Measurements from ENCODE around the gene CLEC17A. TPM values are rescaled to one million over a fixed set of nuclear protein-coding genes. Genes with fewer than 3 reads are reported as not detected.
"Not testable (repeated sequence)": the region's sequence is repeated elsewhere in the genome, so short reads cannot be mapped to it uniquely, and the experiment has no call there.

CLEC17A gene
- total and polyA plus RNA-seq, 2 donors (not counting 1 experiment from before 2014, with no cell fraction given), result 121 to 163 TPM

DNA sequence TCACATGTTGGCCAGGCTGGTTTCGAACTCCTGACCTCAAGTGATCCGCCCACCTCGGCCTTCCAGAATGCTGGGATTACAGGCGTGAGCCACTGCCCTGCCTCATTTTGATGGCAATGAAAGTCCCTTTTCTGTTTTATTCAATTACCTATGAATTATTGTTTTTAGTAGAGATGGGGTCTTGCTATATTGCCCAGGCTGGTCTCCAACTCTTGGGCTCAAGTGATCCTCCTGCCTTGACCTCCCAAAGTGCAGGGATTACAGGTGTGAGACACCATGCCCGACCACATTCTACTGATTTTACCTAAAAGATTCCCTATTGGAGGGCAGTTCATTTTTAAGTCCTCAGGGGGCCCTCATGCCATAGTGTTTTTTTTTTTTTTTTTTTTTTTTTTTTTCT, 40.9 kb upstream of the CLEC17A start:
- H3K27me3 Mint-ChIP-seq; H3K9ac ChIP-seq (ENCODE audit: low read length); intact Hi-C loops (cut with micrococcal nuclease); H3K27ac ChIP-seq (ENCODE audit: low read length in 2 of 2); H3K4me1 ChIP-seq (ENCODE audit: control insufficient read depth in 2 of 2, insufficient read depth in 2 of 2, low read length in 2 of 2); H3K4me2 ChIP-seq (replicated peaks; ENCODE audit: low read depth, low read length, poor library complexity, severe bottlenecking); H3K27me3 ChIP-seq (replicated peaks in 1 of 4; ENCODE audit: control extremely low read depth in 1 of 4, control insufficient read depth in 3 of 4, insufficient read depth in 4 of 4, low read length in 3 of 4); H3K4me3 ChIP-seq (ENCODE audit: control extremely low read depth in 1 of 5, extremely low read depth in 1 of 5, insufficient read depth in 1 of 5, low read depth in 2 of 5, low read length in 4 of 5); POLR2A ChIA-PET; DNase-seq; H3K27ac Mint-ChIP-seq; H3K9me3 Mint-ChIP-seq (ENCODE audit: insufficient read depth); H3K9me3 ChIP-seq (ENCODE audit: control extremely low read depth in 1 of 3, control insufficient read depth in 2 of 3, insufficient read depth in 1 of 3, low read length in 2 of 3); H3K36me3 ChIP-seq (replicated peaks in 1 of 2; ENCODE audit: control extremely low read depth in 1 of 2, control insufficient read depth in 1 of 2, extremely low read depth in 1 of 2, insufficient read depth in 2 of 2, low read length in 1 of 2); ATAC-seq (ENCODE audit: low read depth); H2AFZ ChIP-seq (ENCODE audit: insufficient read depth, low read depth, low read length, poor library complexity, severe bottlenecking); H3K4me3 Mint-ChIP-seq: not testable (repeated sequence)
- CTCF ChIA-PET, result interaction anchor here (1.2 kb wide), 1 partner anchor 9 kb away, joined by 4 read pairs; no protein-coding TSS in a partner anchor
- WGBS (ENCODE audit: insufficient coverage), result 87% methylated on average over 3 of the region's 5 CpGs
- peaks cover 38% of the 10 kb centered on the region for H4K20me1 ChIP-seq (ENCODE audit: control insufficient read depth, insufficient read depth, low read length, poor library complexity, severe bottlenecking)
- H3K79me2 ChIP-seq (ENCODE audit: control insufficient read depth, insufficient read depth, low read length), result peaks cover 82% of the 10 kb centered on the region
- peaks cover 28% of the 10 kb centered on the region for H3K4me1 Mint-ChIP-seq

DNA sequence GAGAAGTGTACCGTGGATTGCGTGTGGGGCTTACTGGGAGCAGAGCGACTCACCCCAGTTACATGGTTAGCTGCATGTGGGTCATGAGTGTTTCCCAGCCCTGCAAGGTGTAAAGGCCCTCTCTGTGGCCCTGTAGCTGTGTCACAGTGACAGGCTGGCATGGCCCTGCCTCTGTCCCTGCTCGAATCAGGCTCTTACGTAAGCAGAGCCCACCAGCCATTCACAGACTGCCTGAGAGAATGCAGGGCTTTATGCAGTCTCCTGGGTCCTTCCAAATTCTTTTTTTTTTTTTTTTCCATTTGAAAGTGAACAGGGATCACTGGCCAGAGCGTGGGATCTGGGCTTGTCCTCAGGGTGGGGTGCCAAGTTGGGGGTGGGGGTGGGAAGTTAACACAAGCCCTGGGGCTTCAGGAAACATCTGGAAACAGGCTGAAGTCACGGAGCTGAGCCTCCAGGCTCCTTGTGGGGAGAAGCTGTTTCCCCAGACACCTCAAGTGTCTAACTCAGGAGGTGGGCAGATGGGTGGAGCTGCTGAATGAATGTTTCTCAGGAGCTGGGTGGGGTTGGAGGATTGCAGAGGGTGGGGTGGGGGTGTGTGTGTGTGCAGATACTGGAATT, 40.1 kb upstream of the CLEC17A start:
- 38% methylated on average over 7 of the region's 7 CpGs for WGBS (ENCODE audit: insufficient coverage)
- no peaks in the 10 kb centered on the region for H3K9me3 ChIP-seq (ENCODE audit: control extremely low read depth in 1 of 3, control insufficient read depth in 2 of 3, insufficient read depth in 1 of 3, low read length in 2 of 3)
- H3K9ac ChIP-seq (ENCODE audit: low read length), result no peak overlapping the region
- H3K9me3 Mint-ChIP-seq (ENCODE audit: insufficient read depth), result no peaks in the 10 kb centered on the region
- H3K36me3 ChIP-seq (replicated peaks in 1 of 2; ENCODE audit: control extremely low read depth in 1 of 2, control insufficient read depth in 1 of 2, extremely low read depth in 1 of 2, insufficient read depth in 2 of 2, low read length in 1 of 2), result peaks cover 0 to 6% of the 10 kb centered on the region in 2 experiments
- peaks cover 0 to 5% of the 10 kb centered on the region in 2 donors for H3K4me1 ChIP-seq (ENCODE audit: control insufficient read depth in 2 of 2, insufficient read depth in 2 of 2, low read length in 2 of 2)
- no peak overlapping the region for H3K4me3 Mint-ChIP-seq
- no peak for ATAC-seq (ENCODE audit: low read depth)
- intact Hi-C loops (cut with micrococcal nuclease), result no loop called here
- H3K4me3 ChIP-seq (ENCODE audit: control extremely low read depth in 1 of 5, extremely low read depth in 1 of 5, insufficient read depth in 1 of 5, low read depth in 2 of 5, low read length in 4 of 5), result no peak overlapping the region
- H3K27me3 Mint-ChIP-seq, result no peaks in the 10 kb centered on the region
- H3K4me2 ChIP-seq (replicated peaks; ENCODE audit: low read depth, low read length, poor library complexity, severe bottlenecking), result no peak overlapping the region
- peaks cover 75% of the 10 kb centered on the region for H3K79me2 ChIP-seq (ENCODE audit: control insufficient read depth, insufficient read depth, low read length)
- no peak for DNase-seq
- no peaks in the 10 kb centered on the region for H3K27me3 ChIP-seq (replicated peaks in 1 of 4; ENCODE audit: control extremely low read depth in 1 of 4, control insufficient read depth in 3 of 4, insufficient read depth in 4 of 4, low read length in 3 of 4)
- H3K27ac Mint-ChIP-seq, result peak overlapping the region; percentile 20
- CTCF ChIA-PET, result interaction anchor here (1.2 to 3.7 kb wide), 2 partner anchors 8 to 13 kb away, joined by 4 to 16 read pairs; no protein-coding TSS in a partner anchor
- H4K20me1 ChIP-seq (ENCODE audit: control insufficient read depth, insufficient read depth, low read length, poor library complexity, severe bottlenecking), result peaks cover 34% of the 10 kb centered on the region
- TF ChIP-seq EZH2 (IDR thresholded peaks at IDR 0.05; ENCODE audit: borderline replicate concordance, insufficient read depth, low read depth, low read length, poor library complexity, severe bottlenecking), result no peak
- TF ChIP-seq, protein P1, sequence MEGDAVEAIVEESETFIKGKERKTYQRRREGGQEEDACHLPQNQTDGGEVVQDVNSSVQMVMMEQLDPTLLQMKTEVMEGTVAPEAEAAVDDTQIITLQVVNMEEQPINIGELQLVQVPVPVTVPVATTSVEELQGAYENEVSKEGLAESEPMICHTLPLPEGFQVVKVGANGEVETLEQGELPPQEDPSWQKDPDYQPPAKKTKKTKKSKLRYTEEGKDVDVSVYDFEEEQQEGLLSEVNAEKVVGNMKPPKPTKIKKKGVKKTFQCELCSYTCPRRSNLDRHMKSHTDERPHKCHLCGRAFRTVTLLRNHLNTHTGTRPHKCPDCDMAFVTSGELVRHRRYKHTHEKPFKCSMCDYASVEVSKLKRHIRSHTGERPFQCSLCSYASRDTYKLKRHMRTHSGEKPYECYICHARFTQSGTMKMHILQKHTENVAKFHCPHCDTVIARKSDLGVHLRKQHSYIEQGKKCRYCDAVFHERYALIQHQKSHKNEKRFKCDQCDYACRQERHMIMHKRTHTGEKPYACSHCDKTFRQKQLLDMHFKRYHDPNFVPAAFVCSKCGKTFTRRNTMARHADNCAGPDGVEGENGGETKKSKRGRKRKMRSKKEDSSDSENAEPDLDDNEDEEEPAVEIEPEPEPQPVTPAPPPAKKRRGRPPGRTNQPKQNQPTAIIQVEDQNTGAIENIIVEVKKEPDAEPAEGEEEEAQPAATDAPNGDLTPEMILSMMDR (IDR thresholded peaks at IDR 0.05), result no peak
- no peak overlapping the region for H2AFZ ChIP-seq (ENCODE audit: insufficient read depth, low read depth, low read length, poor library complexity, severe bottlenecking)
- H3K27ac ChIP-seq (ENCODE audit: low read length in 2 of 2), result no peak overlapping the region
- peaks cover 24% of the 10 kb centered on the region for H3K4me1 Mint-ChIP-seq
- POLR2A ChIA-PET, result interaction anchor here (0.5 kb wide), 1 partner anchor 272 kb away, joined by 4 read pairs; no protein-coding TSS in a partner anchor

All from B cell (primary cell).